Measurements from ENCODE around the gene PIGW. TPM values are rescaled to one million over a fixed set of nuclear protein-coding genes. Genes with fewer than 3 reads are reported as not detected.
A peak's percentile ranks its signal among the peaks of the same experiment; 100 is the strongest.

The PIGW gene
- total RNA-seq, 2 experiments from 2014 or later = 3.3 to 3.4 TPM

GRCh38 chr17:36542755-36543154 lies 8.0 kb downstream of the PIGW start:
- no peak overlapping the region for H3K27ac ChIP-seq (ENCODE audit: low read depth in 1 of 2, low read length in 2 of 2)
- H3K4me1 ChIP-seq (ENCODE audit: insufficient read depth, low read length) = peaks cover 22% of the 10 kb centered on the region
- Mint-ChIP-seq H3K9me3 (no peaks in the 10 kb centered on the region), H3K27me3 (no peaks in the 10 kb centered on the region), H3K4me1 (ENCODE audit: low read depth) (peaks cover 32% of the 10 kb centered on the region), H3K36me3 (ENCODE audit: low read depth) (peaks cover 38% of the 10 kb centered on the region), H3K27ac (peak overlapping the region; percentile 97), H3K4me3 (peak overlapping the region; percentile 48)
- H3K27me3 ChIP-seq (ENCODE audit: control insufficient read depth in 1 of 2, insufficient read depth in 2 of 2, low read length in 2 of 2) = no peaks in the 10 kb centered on the region
- DNase-seq (no peak), ATAC-seq (ENCODE audit: poor library complexity) (no peak)
- POLR2A ChIA-PET = no interaction called here
- H3K4me3 ChIP-seq (ENCODE audit: low read length) = no peak overlapping the region
- intact Hi-C loops (cut with DNase I, micrococcal nuclease) = loop anchor here in 1 of 2 experiments (5.0 kb wide), 1 partner anchor 180 kb away; no protein-coding TSS in a partner anchor
- CTCF ChIA-PET = interaction anchor here (2.1 kb wide), 1 partner anchor 8 kb away, joined by 18 read pairs; the partner anchor contains the start of genes MYO19 and PIGW
- no peak for TF ChIP-seq CTCF (IDR thresholded peaks at IDR 0.05)
- H3K9me3 ChIP-seq (ENCODE audit: control insufficient read depth in 1 of 2, insufficient read depth in 1 of 2, low read length in 2 of 2) = no peaks in the 10 kb centered on the region
- H3K36me3 ChIP-seq (ENCODE audit: insufficient read depth, low read length) = peaks cover 8% of the 10 kb centered on the region

- peak in 6 of 14 experiments; percentile 4 to 61 (median 19) for DNase-seq
- POLR2A ChIA-PET = interaction anchor here (0.9 to 4.0 kb wide), 4 partner anchors 9 to 735 kb away, joined by 3 to 145 read pairs (median 30); partner anchors contain the start of genes MRM1, MYO19, PIGW and TAF15
Observed at GRCh38 chr17:36544044-36544306, 9.2 kb downstream of the PIGW start.

More at GRCh38 chr17:36544044-36544306, 9.2 kb downstream of the PIGW start:
- intact Hi-C loops (cut with DNase I, micrococcal nuclease) = loop anchor here in 1 of 2 experiments (1.0 to 5.0 kb wide), 5 partner anchors 9 to 405 kb away; partner anchors contain the start of genes AATF, DHRS11 and ZNHIT3
- no peak for TF ChIP-seq CTCF (IDR thresholded peaks at IDR 0.05)
- peaks cover 6% of the 10 kb centered on the region for H3K36me3 ChIP-seq (ENCODE audit: insufficient read depth, low read length)
- CTCF ChIA-PET = interaction anchor here (0.8 to 2.1 kb wide), 4 partner anchors 8 to 61 kb away, joined by 3 to 18 read pairs (median 4); partner anchors contain the start of genes MYO19 and PIGW
- H3K9me3 Mint-ChIP-seq = no peaks in the 10 kb centered on the region
- peak overlapping the region; percentile 99 for H3K4me3 ChIP-seq (ENCODE audit: low read length)
- peak overlapping the region; percentile 99 for H3K4me3 Mint-ChIP-seq
- H3K4me1 Mint-ChIP-seq (ENCODE audit: low read depth) = peaks cover 42% of the 10 kb centered on the region
- ATAC-seq (ENCODE audit: poor library complexity) = no peak
- peaks cover 42% of the 10 kb centered on the region for H3K36me3 Mint-ChIP-seq (ENCODE audit: low read depth)
- H3K27ac ChIP-seq (ENCODE audit: low read depth in 1 of 2, low read length in 2 of 2) = peak overlapping the region; percentile 96 to 99
- H3K9me3 ChIP-seq (ENCODE audit: control insufficient read depth in 1 of 2, insufficient read depth in 1 of 2, low read length in 2 of 2) = no peaks in the 10 kb centered on the region
- H3K27ac Mint-ChIP-seq = peak overlapping the region; percentile 97
- no peaks in the 10 kb centered on the region for H3K27me3 ChIP-seq (ENCODE audit: control insufficient read depth in 1 of 2, insufficient read depth in 2 of 2, low read length in 2 of 2)
- peaks cover 29% of the 10 kb centered on the region for H3K4me1 ChIP-seq (ENCODE audit: insufficient read depth, low read length)
- H3K27me3 Mint-ChIP-seq = no peaks in the 10 kb centered on the region

Measured in CD4-positive, alpha-beta T cell (primary cell).